Measurements from ENCODE around the gene PRKCH. TPM values are rescaled to one million over a fixed set of nuclear protein-coding genes. Genes with fewer than 3 reads are reported as not detected.

The PRKCH gene
- total and polyA plus RNA-seq, 10 of the 15 experiments (the other 5 are each of a cell fraction or from before 2014, with no cell fraction given) = 10.7 to 140 (median 33.2) TPM

DNA sequence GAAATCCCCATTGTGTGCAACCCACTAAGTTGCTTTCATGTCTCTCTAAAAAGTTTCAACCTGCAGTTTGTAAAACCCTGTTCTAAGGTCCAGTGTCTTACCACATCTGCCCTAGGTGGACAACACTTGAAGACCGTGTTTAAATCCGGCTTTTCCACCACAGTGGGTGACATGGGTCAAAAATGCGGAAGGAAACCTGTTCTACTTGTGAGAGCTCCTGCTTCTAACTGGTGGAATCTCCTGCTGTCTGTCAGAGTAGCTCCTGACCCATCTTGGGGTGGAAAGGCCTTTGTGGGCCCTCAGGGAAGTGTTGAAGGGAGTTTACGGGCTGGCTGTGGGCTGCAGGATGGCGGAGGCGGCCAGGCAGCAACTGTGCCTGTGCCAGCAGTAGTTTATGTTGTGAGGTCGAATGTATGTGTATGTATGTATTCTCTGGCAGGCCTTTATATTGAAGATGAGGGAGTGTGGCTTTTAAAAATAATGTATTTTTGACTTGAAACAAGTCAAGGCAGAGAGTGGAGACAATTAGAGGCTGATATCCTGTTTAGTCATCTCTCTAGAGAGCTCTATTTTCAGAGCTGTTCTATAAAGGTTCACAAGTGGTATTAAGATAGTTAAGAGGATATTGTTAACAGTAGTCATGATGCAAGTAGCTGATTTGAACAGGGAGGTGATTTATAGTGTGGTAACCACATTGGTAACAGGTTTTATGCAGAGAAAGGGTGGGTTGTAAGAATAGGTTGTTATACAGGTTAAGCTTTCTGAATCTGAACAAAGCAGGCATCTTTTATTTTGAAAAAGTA lies 67.0 kb downstream of the PRKCH start (continued):
- TF ChIP-seq STAT3 (IDR thresholded peaks at IDR 0.05; ENCODE audit: low read depth, low read length) (no peak), BACH1 (IDR thresholded peaks at IDR 0.05; ENCODE audit: borderline replicate concordance) (peak; percentile 12; the same call in 1 of the 2 replicates), SMARCA5 (IDR thresholded peaks at IDR 0.05) (peak; percentile 39), GABPA (IDR thresholded peaks at IDR 0.05; ENCODE audit: low read depth) (0 out of 2 replicates have a peak, but pooled peaks have one; percentile 34), SRF (IDR thresholded peaks at IDR 0.05; ENCODE audit: low read depth in 2 of 2, low read length in 2 of 2) (no peak), ATF3 (IDR thresholded peaks at IDR 0.05; ENCODE audit: borderline replicate concordance, extremely low read depth, low read depth, low read length) (no peak), TCF3 (IDR thresholded peaks at IDR 0.05; ENCODE audit: borderline replicate concordance, insufficient read depth, low read depth, low read length) (no peak), NFYA (IDR thresholded peaks at IDR 0.05; ENCODE audit: borderline replicate concordance, low read depth, low read length) (no peak), SKIL (IDR thresholded peaks at IDR 0.05; ENCODE audit: low read depth, poor library complexity, severe bottlenecking) (peak; percentile 66), KLF5 (IDR thresholded peaks at IDR 0.05; ENCODE audit: partially characterized antibody) (no peak), POLR2AphosphoS5 (IDR thresholded peaks at IDR 0.05; ENCODE audit: low read length) (peak; percentile 76), ATF2 (IDR thresholded peaks at IDR 0.05; ENCODE audit: low read length) (peak; percentile 70), ZNF274 (IDR thresholded peaks at IDR 0.05; ENCODE audit: insufficient read depth, insufficient read length) (no peak), CBX5 (IDR thresholded peaks at IDR 0.05; ENCODE audit: low read depth) (no peak), NFXL1 (IDR thresholded peaks at IDR 0.05; ENCODE audit: borderline replicate concordance) (no peak), ZBTB33 (IDR thresholded peaks at IDR 0.05) (no peak), IKZF2 (IDR thresholded peaks at IDR 0.05) (peak; percentile 88 to 90), HDAC6 (IDR thresholded peaks at IDR 0.05; ENCODE audit: unreplicated experiment) (no peak), ZBTB11 (CRISPR knock-in tag; IDR thresholded peaks at IDR 0.05) (no peak), CREB1 (IDR thresholded peaks at IDR 0.05; ENCODE audit: low read depth) (no peak), IRF4 (IDR thresholded peaks at IDR 0.05; ENCODE audit: low read depth, low read length) (0 out of 2 replicates have a peak, but pooled peaks have one; percentile 18)

All from GM12878 (cell line).